Measurements from ENCODE around the gene TNP1. TPM values are rescaled to one million over a fixed set of nuclear protein-coding genes. Genes with fewer than 3 reads are reported as not detected.

TNP1 gene
- total RNA-seq, 1 donor from 2014 or later, result not detected

- no peak for DNase-seq (ENCODE audit: low spot score)
Measured at GRCh38 chr2:216875862-216876261, 16.0 kb upstream of the TNP1 start.

DNA sequence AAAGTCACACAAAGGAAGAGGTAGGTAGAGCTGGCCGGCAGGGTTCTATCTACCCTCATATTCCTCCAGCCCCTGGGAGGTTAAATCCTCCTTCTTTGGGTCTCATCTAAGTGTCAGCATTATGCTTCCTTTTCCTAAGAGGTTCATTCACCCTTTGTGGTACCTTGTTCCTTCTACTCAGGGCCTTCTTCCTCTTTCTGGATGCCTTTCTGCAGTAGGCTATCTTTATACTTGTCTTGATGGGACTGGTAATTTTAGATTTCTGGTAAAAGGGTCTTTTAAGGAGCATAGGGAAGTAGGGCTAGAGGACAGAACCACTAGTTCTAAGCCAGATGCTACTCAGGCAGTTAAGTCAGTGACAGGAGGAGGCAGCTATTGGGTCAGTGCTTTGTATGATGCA, 13.7 kb upstream of the TNP1 start:
- peak; percentile 17 for DNase-seq (ENCODE audit: low spot score)

DNA sequence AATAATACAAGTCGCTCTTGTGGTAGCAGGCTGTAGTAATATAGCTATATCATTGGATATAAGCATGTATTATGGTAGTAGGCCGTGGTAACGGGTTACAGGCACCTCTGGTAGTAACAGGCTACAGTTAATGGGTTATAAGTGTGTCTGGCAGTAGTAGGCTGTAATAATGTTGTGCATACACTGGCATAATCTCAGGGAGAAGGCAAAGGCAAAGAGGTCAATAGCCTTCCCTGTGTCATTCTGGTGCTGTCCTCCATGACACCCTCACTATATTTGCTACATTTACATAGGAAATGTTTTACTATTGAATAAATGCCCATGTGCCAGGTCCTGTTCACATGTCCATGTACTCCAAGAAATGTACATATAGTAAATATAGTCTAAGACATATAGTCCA, 12.8 kb upstream of the TNP1 start:
- no peak for DNase-seq (ENCODE audit: low spot score)

- DNase-seq (ENCODE audit: low spot score), result no peak
Measured at GRCh38 chr2:216872040-216872439, 12.2 kb upstream of the TNP1 start.

GRCh38 chr2:216871333-216871934, 11.6 kb upstream of the TNP1 start:
- DNase-seq (ENCODE audit: low spot score), result no peak

- no peak for DNase-seq (ENCODE audit: low spot score)
Measured at GRCh38 chr2:216870508-216871332, 10.9 kb upstream of the TNP1 start.

- no peak for DNase-seq (ENCODE audit: low spot score)
Measured at GRCh38 chr2:216866515-216867095, 6.7 kb upstream of the TNP1 start.

DNA sequence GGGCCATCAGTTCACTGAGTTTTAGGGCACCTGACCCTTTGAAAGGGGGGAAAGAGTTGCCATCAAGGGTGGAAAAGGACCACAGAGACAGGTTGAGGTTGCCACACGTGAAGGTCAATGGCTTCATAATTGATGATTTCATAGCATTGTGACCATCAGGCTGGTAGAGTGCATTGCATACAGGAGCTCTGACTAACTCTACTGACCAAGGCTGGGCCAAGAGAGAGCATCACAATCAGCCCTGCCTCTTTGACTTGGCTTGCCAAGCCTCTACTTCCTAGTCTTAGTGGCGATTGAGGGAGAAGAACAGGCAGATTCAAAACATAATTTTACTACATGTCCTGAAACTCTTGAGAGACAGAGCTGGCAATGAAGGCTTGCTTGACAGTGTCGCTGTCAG, 5.8 kb upstream of the TNP1 start:
- no peak for DNase-seq (ENCODE audit: low spot score)

- DNase-seq (ENCODE audit: low spot score), result no peak
Measured at GRCh38 chr2:216863946-216864345, 4.1 kb upstream of the TNP1 start.

DNA sequence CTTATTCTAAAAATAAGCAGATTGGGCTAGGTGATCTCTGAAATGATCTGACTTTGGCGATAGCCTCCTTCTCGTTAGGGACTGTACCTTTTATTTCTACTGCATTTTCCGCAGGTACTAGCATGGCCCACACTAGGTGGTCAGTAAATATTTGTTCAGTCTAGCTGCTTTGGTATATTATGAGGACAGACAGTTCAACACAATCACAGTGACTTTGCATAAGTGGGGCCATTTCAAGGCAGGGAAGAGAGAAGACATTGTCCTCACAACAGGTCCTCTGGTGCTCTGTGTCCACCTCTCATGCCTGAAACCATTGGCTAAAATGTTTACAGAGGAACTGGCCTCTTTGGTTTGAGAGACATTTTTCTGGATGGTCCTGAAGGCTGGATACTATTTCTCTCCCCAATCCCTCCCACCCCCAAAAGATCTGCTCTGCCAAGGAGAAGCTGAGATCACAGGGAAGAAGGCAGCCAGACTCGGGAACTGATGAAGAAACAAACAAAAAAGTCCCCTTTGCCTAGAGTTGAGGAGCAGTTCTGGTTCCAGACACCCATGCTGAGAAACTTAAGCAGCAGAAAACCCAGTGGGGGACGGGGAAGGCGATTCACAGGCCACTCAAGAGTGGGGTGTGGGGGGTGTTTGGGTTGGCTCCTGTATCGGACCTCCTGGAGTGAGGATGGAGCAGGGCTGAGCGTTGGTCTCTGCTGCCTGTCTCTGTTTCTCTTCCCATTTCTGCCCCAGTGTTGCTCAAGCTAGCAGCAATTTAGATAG, 2.9 kb upstream of the TNP1 start:
- no peak for DNase-seq (ENCODE audit: low spot score)

DNA sequence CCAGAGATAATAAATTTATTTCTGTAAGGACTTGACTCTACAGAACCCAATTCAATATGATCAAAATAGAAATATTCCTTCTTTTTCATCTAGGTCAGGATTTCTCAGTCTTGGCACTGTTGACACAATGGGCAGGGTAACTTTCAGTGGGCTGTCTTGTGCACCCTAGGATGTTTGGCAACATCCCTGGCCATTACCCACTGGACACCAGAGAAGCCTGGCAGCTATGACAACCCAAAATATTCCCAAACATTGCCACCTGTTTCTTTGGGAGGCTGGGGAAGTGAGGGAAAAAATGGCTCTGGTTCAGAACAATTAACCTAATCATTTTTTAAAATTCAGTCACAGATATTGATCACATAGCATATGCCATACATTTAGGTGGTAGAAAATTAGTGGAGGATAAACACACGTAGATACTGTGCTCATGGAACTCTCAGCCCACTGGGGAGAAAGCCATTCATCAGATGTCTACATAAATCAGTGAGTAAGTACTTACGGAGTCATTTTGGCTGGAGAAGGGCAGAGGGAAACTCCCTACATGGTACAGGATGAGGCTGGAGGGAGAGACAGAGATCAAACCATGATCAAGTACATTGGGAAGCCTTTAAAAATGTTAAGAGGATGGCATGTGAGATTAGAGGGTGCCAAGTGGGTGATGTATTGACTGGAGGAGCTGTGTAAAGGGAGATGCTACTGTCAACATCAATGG, 718 bp upstream of the TNP1 start:
- DNase-seq (ENCODE audit: low spot score), result no peak

DNA sequence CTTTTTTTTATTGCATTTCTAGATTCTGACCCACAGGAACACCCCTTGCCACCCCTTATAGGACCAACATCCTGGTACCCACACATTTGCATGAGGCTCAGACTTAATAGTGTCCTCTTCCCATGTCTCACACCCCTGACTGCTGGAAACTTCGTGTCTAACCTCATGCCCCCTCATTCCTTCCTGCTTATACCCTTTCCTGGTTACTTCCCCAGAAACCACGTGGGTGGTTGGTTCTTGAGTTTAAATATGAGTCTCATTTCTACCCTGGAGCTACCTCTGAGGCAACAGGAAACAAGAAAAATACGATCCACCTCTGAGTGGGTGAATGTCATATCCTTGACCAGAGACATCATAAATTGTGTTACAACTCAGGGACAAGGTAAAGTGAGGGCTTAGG, 1.6 kb downstream of the TNP1 start:
- DNase-seq (ENCODE audit: low spot score), result no peak

DNA sequence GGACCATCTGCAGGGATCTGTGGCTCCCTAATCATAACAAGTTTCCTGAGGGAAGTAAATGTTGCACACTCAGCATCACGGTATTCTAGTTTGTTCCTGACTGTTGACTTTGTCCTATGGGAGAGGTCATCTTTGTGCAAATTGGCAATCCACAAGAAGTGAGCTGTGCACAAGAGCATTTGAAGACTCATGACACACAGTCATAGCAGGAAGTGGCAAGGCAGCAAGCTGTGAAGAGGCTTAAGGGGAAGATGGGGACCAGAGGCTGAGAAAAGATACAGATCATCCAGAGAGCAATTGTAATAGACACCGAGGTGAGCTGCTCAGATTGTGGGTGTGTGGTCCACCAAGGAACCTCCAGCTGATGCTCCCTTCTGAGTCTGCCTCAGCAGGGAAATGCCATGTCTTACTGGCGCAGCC, 2.7 kb downstream of the TNP1 start:
- no peak for DNase-seq (ENCODE audit: low spot score)

DNA sequence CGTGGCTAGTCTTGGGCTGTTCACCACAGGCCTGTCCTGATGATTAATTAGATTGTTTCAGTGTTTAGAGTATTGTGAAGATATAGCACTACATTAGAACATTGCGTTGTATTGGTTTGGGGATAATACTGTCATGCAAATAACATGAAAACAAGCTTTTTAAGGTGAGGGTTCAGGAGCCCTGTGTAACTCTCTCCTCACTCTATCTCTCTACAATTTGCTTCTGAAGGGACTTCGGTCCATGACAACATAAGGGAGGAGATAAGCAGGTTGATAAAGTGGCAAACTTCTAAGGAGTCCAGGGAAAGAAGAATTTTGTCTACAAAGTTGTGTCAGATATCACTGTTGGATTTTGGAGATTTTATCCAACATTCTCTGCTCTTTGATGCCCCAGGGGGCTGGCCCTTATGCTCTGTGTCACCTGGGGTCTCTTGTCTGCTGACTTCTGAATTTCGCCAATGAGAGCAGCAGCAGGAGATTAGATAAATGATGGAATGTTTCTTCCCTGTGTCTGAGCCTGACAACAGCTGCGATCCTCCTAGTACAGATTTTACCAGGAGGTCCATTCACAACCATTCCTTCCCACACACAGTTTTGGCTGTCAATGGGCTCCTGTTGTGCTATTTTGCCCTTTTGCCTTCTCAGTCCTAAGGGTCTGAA, 3.3 kb downstream of the TNP1 start:
- DNase-seq (ENCODE audit: low spot score), result no peak

DNA sequence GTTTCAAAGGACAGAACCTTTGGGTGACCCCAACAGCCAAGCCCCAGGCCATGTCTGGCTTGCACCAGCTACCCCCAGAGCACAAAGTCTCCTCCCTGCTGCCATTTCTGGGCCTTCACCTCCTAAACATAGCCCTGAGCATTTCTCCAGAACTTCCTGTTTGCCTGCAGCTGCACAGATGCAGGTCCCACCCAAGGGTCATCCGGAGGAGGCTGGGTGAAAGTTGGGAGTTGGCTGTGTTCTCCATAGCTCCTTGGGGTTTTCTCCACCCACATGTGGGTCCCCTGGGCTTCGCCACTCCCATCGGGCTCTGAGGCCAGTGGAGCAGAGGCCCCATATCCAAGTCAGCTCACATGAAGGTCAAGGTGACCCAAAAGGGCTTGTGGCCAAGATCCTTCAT, 4.3 kb downstream of the TNP1 start:
- no peak for DNase-seq (ENCODE audit: low spot score)

GRCh38 chr2:216855079-216855478, 4.8 kb downstream of the TNP1 start:
- no peak for DNase-seq (ENCODE audit: low spot score)

GRCh38 chr2:216851486-216852090, 8.3 kb downstream of the TNP1 start:
- DNase-seq (ENCODE audit: low spot score), result no peak

GRCh38 chr2:216850665-216851322, 9.1 kb downstream of the TNP1 start:
- DNase-seq (ENCODE audit: low spot score), result peak; percentile 84

DNA sequence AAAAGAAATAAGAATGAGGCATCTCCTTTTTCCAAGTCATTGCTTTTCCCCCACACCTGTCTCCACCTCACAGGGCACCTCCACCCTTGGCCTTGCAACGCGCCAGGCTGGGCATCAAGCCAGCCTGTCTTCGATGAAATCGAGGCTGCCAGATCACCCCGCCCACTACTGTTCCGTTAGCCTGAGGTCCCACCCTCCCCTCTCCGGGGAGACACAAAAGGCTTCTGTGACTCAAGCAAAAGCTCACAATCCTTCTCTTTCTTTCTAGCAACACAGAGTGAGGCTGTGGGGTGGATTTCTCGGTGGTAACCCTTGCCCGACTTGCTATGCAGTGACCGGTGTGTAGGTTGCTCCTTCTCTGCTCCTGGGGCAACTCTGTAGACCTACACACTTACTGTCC, 9.9 kb downstream of the TNP1 start:
- no peak for DNase-seq (ENCODE audit: low spot score)

DNA sequence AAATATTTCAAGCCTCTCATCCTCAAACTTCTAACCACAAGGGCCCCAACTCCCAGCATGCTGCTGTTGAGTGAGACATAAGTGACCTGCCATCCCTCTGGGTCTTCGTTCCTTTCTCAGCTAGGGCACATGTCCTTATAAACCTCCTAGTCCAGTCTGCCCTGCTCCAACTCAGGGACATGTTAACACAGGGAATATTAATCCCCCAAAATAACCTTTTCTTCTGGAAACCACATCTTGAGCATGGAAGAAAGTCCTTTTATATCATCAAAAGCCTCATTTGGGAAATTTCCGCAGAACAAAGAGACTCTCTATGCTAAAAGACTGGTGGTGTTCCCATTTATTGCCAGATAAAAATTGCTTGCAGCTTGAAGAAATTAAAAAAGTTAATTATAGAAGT, 14.4 kb downstream of the TNP1 start:
- no peak for DNase-seq (ENCODE audit: low spot score)

Data from umbilical cord (tissue), 2 donors.